HG03095 (cell line): ENCODE data around the gene CHST10.
A peak's percentile ranks its signal among the peaks of the same experiment; 100 is the strongest.
"Not testable (repeated sequence)": the region's sequence is repeated elsewhere in the genome, so short reads cannot be mapped to it uniquely, and the experiment has no call there.

Source experiments
- ATAC-seq: cut with Tn5 transposase; IDR thresholded peaks from one replicate; pipeline ENCODE4 v1.9.1; 2021; ENCODE audit warnings: moderate library complexity; ENCODE audit not compliant: unreplicated experiment

Gene CHST10

DNA sequence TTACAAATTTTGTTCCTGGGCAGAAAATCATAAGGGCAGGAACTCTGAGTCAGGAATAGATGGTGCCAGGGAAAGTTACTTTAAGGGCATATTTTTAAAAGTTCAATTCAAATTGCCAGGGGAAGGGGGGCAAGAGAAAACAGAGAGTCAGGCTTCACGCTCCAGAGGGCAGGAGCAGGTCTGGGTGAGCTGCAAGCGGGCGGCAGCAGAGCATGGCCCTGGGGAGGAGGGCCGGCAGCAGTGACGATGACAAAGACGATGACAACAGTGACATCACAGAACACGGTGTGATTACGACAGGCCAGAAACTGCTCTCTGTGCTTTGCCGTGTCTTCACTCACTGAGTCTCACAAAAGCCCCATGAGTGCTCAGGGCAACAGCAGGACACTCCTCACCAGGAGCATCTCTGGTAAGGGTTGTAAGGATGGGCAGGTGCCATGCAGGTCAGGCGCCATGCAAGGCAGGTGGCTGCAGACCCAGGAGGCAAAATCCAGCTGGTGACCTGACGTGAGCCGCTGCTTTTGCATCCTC is 23.3 kb downstream of the CHST10 start:
- ATAC-seq = peak; percentile 40

DNA sequence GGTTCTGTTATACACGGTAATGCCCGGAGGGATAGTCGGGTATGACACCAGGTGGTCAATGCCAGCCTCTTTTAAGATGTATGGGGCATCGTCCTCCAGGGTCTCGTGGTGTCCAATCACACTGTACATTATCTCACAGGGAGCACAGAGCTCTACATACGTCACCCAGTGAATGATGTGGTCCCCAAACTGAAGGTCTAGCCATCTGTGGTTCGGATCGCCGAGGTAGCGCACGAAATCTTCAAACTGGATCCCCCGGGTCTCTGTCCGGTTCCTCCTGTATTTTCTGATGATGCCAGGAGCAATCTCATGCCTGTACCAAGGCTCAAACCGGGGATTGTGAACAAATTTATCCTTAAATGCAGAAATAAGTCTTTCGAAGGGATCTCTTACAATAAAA is 24.1 kb downstream of the CHST10 start:
- no peak for ATAC-seq

DNA sequence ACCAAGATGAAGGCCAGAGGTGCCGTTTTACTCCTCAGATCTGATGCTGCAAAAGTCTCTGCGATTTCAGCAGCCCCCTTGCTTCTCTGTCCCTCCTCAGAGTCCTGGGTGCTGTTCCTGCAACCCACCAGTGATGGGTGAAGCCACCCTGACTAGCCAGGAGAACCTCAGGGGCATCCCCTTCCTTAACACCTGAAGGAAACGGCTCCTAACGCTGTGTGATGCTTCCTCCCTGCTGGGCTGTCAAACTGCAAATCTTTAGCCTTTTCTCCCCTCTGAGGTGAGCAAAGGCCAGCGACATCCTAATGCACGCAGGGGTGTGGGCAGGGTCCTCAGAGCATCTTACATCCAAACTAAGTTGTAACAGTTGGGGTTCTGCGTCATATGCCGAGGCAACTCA is 24.8 kb downstream of the CHST10 start:
- ATAC-seq = no peak

GRCh38 chr2:100391735-100392515 is 25.5 kb downstream of the CHST10 start:
- ATAC-seq = no peak

DNA sequence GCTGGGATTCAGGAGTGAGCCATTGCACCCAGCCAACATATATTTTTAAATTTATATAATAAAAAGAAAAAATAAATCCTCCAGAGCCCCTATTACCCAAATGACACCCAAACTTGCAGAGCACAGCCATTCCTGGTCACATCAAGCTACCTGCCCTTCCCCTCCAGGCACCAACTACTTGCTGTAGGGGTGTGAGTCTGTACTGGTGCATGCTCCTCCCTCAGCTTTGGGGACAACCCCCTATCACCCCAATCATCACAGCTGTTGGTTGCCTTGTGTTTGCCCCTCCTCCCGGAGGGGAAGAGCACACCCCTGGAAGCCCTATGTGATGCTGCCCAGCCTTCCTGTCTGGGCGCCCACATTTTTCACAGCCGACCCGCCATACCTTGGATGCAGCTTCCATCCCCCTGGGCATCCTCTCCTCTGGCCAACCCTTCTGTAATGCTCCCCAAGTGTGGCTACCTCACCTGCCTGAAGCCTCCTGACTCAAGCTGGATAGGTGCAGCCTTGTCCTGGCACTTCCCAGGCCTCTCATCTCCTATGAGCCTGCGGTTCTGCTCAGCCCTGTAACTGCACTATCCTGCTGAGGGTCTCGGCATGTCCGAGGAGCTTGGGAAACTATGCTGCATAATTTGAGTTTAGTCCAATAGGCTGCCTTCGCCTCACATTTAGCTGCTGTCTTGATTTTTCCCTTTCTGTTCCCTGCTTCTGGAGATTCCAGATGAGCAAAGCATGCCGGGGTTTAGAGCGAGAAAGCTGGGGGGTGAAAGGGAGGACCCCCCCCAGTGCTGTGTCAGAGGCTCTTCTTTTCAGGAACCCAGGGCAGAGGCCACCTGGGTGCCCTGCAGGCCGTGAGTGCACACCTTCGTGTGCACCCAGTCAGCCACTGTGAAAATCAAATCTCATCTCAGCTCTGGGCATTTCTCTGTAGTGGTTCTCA is 27.2 kb downstream of the CHST10 start:
- ATAC-seq = no peak

DNA sequence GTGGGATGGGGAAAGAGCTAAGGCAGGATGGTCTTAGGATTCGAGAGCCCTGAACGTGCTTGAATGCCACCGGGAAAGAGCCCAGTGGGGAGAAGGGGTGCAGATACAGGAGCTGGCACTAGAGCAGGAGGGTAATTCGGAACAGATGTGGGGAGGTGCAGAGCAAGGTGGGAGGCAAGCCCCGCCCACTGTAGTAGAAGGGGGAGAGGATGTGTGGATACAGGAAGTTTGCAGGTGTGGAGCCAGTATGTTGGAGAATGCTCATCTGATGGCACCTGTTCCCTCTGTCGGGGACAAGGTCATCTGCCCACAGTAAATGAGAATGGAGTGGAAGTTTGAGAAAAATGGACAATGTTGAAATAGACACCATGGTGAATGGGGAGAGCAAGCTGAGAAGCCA is 28.8 kb downstream of the CHST10 start:
- ATAC-seq = no peak

DNA sequence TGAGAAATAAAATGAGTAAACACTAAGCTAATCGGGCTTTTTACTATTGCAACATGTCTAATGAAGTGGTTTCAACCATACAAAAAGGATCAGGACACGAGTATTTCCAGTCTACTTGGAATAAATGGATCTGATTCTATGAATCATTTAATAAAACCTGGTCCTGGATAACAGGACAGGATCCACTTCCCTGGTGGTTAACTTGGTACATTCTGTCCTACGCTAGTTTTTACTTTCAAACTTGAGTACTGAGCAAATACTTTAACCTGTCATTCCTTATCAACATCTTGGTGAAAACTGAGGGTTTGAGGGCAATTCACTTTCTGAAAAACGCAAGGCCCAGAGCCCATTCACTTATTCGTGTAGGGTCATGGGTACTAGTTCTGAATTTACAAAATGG is 33.5 kb downstream of the CHST10 start:
- no peak for ATAC-seq

DNA sequence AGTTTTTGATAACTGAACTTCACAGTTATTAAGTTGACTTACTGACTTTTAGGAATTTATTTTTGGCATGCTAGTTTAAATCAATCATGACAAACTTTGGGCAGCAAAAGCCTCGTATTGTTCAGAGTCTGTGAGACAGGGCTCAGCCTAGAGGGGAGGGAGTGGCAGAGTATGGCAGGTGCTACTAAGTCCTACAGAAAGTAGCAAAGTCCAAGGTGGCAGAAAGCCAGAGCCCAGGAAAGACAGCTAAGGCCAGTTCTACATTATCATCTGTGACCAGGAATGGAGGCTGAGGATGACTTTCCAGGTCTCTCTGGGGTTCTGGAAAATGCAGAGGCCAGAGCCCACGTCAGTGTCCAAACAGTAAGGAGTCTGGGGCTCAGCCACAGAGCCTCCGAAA is 34.2 kb downstream of the CHST10 start:
- no peak for ATAC-seq

GRCh38 chr2:100381240-100381639 is 36.2 kb downstream of the CHST10 start:
- ATAC-seq = peak; percentile 66

GRCh38 chr2:100380681-100381080 is 36.8 kb downstream of the CHST10 start:
- no peak for ATAC-seq

DNA sequence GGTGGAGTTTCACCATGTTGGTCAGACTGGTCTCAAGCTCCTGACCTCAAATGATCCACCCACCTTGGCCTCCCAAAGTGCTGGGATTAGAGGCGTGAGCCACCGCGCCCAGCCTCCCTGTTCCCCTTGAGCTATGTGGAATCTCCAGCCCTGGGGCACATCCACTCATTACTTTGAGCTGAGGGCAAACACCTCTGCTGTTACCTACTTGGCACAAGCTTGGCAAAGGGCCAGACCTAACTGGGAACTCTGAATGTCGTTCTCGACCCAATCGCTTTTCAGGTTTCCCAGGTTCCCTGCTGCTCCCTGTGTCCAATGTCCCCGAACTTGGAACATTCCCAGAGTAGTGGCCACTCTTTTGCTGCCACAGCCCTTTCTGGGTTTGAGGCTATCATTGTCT is 40.6 kb downstream of the CHST10 start:
- ATAC-seq = no peak

GRCh38 chr2:100367163-100367562 is 50.3 kb downstream of the CHST10 start:
- no peak for ATAC-seq

DNA sequence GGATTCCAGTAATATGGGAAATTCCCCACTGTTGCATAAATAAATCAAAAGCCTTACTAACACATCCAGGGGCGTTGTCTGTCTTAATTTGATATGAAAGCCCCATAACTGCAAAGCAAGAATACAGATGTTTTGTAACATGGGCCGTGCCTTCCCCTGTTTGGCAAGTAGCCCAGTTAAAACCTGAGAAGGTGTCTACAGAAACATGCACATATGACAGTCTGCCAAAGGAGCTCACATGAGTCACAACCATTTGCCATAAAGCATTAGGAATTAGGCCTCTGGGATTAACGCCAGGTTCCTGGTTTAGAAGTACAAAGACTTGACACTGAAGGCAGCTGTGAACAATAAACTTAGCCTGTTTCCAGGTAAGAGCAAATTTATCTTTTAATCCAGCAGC is 52.0 kb downstream of the CHST10 start:
- ATAC-seq = no peak

DNA sequence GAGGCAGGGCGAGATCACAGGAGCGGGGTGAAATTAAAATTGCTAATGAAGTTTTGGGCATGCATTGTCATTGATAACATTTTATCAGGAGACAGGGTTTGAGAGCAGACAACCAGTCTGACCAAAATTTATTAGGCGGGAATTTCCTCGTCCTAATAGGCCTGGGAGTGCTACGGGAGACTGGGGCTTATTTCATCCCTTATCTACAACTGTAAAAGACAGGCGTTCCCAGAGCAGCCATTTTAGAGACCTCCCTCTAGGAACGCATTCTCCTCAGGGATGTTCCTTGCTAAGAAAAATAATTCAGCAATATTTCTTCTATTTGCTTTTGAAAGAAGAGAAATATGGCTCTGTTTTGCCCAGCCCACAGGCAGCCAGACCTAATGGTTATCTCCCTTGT is 55.2 kb downstream of the CHST10 start:
- not testable (repeated sequence) for ATAC-seq

DNA sequence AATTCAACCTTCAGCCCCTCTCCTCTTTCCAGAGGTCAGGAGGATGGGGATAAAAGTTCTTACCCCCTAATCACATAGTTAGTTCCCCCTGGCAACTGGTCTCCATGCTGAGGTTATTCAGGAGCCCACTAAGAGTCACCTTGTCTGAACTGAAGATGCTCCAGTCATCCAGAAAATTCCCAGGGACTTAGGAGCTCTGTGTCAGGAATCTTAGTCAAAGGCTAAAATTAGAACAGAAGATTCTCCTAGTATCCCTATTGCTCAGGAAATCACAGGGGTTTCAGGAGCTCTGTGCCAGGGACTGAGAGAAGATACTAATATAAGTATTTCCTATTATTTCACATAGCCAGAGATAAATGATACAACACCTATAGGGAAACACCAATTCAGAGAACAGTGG is 57.9 kb downstream of the CHST10 start:
- no peak for ATAC-seq

GRCh38 chr2:100358554-100358953 is 58.9 kb downstream of the CHST10 start:
- ATAC-seq = no peak

DNA sequence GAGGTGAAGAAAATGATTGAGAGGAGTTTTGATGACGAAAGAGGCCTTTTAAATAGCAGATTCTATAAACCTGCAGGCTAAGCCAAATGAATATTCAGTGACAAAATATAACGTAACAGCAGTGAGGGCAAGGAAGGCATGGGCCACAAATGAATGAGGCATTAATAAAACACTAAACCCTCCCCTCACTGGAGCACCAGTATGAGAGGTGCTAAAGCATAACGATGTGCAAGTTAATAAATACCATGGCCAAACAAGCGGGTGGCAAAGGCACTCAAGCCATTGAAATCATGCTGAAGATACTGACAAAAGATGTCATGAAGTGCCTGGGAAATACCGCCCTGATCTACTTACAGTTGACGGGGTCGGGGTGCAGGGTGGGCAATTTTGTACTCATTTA is 64.9 kb downstream of the CHST10 start:
- no peak for ATAC-seq

DNA sequence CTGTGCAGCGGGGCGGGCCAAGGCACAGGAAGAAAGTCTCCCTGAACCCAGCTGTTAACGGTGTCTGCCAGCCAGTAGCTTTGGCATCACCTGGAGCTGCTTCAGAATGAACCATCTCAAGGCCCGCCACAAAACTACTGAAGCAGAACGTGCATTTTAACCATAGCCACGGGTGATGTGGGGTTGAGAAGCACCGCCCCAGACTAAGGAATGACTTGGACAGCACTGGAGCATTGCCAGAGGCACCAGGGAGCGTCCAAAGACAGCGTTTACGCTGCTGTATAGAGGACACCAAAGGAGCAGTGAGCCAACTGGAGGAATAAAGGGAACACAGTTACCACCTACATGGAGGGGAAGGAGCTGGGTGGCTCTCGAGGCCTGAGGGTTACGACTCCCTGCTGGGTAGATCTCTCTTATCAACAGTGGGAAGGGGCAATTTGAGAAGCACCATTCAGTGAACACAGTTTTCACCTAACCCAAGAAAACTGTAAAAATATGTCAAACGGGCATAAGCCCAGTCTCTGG is 66.7 kb downstream of the CHST10 start:
- ATAC-seq = no peak

DNA sequence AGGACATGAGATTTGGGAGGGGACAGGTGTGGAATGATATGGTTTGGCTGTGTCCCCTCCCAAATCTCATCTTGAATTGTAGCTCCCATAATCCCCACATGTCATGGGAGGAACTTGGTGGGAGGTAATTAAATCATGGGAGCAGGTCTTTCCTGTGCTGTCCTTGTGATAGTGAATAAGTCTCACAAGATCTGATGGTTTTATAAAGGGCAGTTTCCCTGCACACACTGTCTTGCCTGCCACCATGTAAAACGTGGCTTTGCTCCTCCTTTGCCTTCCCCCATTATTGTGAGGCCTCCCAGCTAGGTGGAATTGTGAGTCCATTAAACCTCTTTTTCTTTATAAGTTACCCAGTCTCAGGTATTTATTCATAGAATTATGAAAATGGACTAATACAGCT is 72.3 kb downstream of the CHST10 start:
- ATAC-seq = not testable (repeated sequence)

- ATAC-seq = no peak
Observed at GRCh38 chr2:100344433-100344832, 73.0 kb downstream of the CHST10 start.

GRCh38 chr2:100342466-100342865 is 75.0 kb downstream of the CHST10 start:
- not testable (repeated sequence) for ATAC-seq
